Measurements from ENCODE around the gene PSMG3. TPM values are rescaled to one million over a fixed set of nuclear protein-coding genes. Genes with fewer than 3 reads are reported as not detected.

Gene PSMG3
- total and polyA plus RNA-seq, 2 donors (not counting 3 experiments of a cell fraction or from before 2014, with no cell fraction given), result 25.5 to 49.7 TPM

- CTCF ChIA-PET, result interaction anchor here (1.2 kb wide), 1 partner anchor 18 kb away, joined by 4 read pairs; no protein-coding TSS in a partner anchor
- no peak overlapping the region for H3K9ac ChIP-seq (replicated peaks; ENCODE audit: extremely low read depth, insufficient read depth, low read length)
- no peaks in the 10 kb centered on the region for H3K36me3 ChIP-seq (ENCODE audit: control insufficient read depth in 2 of 2, extremely low read depth in 1 of 2, insufficient read depth in 2 of 2, low read length in 2 of 2)
- POLR2A ChIA-PET, result no interaction called here
- no peaks in the 10 kb centered on the region for H4K20me1 ChIP-seq (replicated peaks; ENCODE audit: control insufficient read depth, extremely low read depth, insufficient read depth, low read length)
- no peak overlapping the region for H2AFZ ChIP-seq (ENCODE audit: low read depth, low read length)
- intact Hi-C loops (cut with micrococcal nuclease) (no loop called here), dilution Hi-C loops (cut with MboI; ENCODE audit: extremely low pct_ligation_motif_present, low sequenced_read_pairs) (no loop called here)
- TF ChIP-seq POLR2A (IDR thresholded peaks at IDR 0.05; ENCODE audit: low read depth, low read length) (no peak), MYC (IDR thresholded peaks at IDR 0.05; ENCODE audit: low read depth, low read length) (no peak), MAX (IDR thresholded peaks at IDR 0.05; ENCODE audit: insufficient read depth, insufficient read length) (no peak), FOS (IDR thresholded peaks at IDR 0.05; ENCODE audit: borderline replicate concordance, insufficient read depth, low read length) (no peak), CTCF (IDR thresholded peaks at IDR 0.05; ENCODE audit: extremely low read depth in 1 of 2, insufficient read depth in 1 of 2, low read depth in 1 of 2, low read length in 2 of 2) (no peak), POLR2AphosphoS5 (IDR thresholded peaks at IDR 0.05; ENCODE audit: insufficient read depth, low read depth, low read length) (no peak), GATA2 (IDR thresholded peaks at IDR 0.05; ENCODE audit: insufficient read depth, insufficient read length, low read depth, low read length) (no peak)
- H3K9me1 ChIP-seq (replicated peaks; ENCODE audit: control insufficient read depth, extremely low read depth, insufficient read depth, low read length), result no peaks in the 10 kb centered on the region
- DNase-seq (ENCODE audit: low read depth, low spot score) (no peak), FAIRE-seq (no peak)
- H3K9me3 ChIP-seq (replicated peaks; ENCODE audit: control insufficient read depth, insufficient read depth, low read length), result no peaks in the 10 kb centered on the region
- peaks cover 1 to 7% of the 10 kb centered on the region in 2 experiments for H3K27me3 ChIP-seq (ENCODE audit: control insufficient read depth in 2 of 2, insufficient read depth in 2 of 2, low read length in 2 of 2)
- H3K4me2 ChIP-seq (ENCODE audit: insufficient read depth, low read length), result no peak overlapping the region
- H3K27ac ChIP-seq (ENCODE audit: insufficient read depth, low read depth, low read length), result no peak overlapping the region
- H3K79me2 ChIP-seq (ENCODE audit: control insufficient read depth, insufficient read depth, low read length), result no peaks in the 10 kb centered on the region
- H3K4me1 ChIP-seq (ENCODE audit: control insufficient read depth, extremely low read depth, insufficient read depth, low read length), result no peaks in the 10 kb centered on the region
- H3K4me3 ChIP-seq (replicated peaks in 1 of 3; ENCODE audit: insufficient read depth in 1 of 3, low read depth in 1 of 3, low read length in 3 of 3), result no peak overlapping the region
- BruUV-seq (replicated peaks), result no TSS peak
Measured at GRCh38 chr7:1597066-1597760, 27.4 kb upstream of the PSMG3 start.
